Bronchial epithelial cell (primary cell): ENCODE data around the gene IGFLR1. TPM values are rescaled to one million over a fixed set of nuclear protein-coding genes. Genes with fewer than 3 reads are reported as not detected.
A peak's percentile ranks its signal among the peaks of the same experiment; 100 is the strongest.

Source experiments
- DNase-seq: peaks from one replicate; pipeline ENCODE4 v3.0.0-alpha.2; 2010; ENCODE audit warnings: low read depth
- FAIRE-seq: peaks from 2 replicates; lab custom pipeline; 2011; peaks lifted over from hg19 to GRCh38; lab: Jason Lieb, UNC
- H3K27me3 ChIP-seq: 2 replicates; pipeline ENCODE4 v1.5.1; 2011; ENCODE audit warnings: low read length; ENCODE audit not compliant: control insufficient read depth, insufficient read depth
- H3K36me3 ChIP-seq: 2 replicates; pipeline ENCODE4 v1.5.1; 2011; ENCODE audit warnings: low read length; ENCODE audit not compliant: control insufficient read depth, insufficient read depth
- H3K4me3 ChIP-seq: 2 replicates; pipeline ENCODE4 v1.5.1; 2011; ENCODE audit warnings: mild to moderate bottlenecking, low read depth, low read length, control low read depth
- CTCF ChIP-seq: IDR thresholded peaks from 2 replicates; pipeline ENCODE4 v1.5.1; 2011; ENCODE audit warnings: mild to moderate bottlenecking, moderate library complexity, low read length, control low read depth, inconsistent platforms; ENCODE audit not compliant: insufficient read depth, severe bottlenecking
- total RNA-seq: library from RNA; depleted of rRNA; stranded (reverse); fragments of >200 nt; gene quantifications from 2 replicates; pipeline ENCODE4 v1.2.1, GENCODE V29; 2014

IGFLR1 gene
- total RNA-seq, 1 donor from 2014 or later, result 0.26 TPM

DNA sequence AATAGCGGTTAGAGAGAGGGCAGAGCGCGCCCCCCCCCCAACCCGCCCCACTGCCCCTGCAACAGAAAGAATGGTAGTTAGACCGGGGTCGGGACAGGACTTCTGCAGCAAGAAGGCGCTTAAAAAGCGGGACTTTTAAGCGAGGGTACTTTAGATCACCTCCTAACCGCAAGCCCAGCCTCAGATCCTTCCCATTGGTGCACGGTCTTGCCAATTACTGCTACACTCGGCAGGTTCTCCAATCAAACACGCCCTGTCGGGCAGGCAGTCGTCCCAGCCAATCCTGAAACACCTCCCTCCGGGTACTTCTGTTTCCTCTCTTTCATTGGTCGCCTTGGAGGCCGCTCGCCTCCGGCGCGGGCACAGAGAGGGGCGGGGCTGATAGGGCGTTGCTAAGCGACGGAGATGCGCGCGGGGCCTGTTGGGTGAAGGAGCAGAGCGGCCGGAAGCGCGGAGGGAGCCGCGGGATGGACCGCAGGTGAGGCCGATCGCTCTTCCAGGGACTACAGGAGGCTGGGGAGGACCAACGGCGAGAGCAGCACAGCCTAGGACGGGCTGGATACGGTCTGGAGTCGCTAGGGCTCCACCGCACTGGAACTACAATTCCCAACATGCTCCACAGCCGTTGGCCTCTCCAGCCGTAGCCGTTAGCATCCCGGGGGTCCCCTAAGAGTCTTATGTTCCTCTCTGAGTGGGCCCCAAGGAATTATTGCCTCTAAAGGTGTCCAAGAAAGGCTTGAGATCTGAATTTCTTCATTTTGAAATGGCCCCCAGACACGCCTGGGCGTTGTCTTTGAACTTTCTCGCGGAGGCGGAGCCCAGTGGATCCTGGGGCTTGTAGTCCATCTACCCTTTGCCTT lies 15.7 kb upstream of the IGFLR1 start, which contains the start of gene PROSER3:
TSS of gene PROSER3 (plus strand) at position 428 of the 860 bp plus-strand sequence. CDS start at position 468, 40 bp downstream.
- peaks cover 18% of the 10 kb centered on the region for H3K36me3 ChIP-seq
- no peaks in the 10 kb centered on the region for H3K27me3 ChIP-seq
- FAIRE-seq, result peak; percentile 95
- peak; percentile 98 for DNase-seq
- H3K4me3 ChIP-seq, result peak within 1 kb of the TSS; percentile 76
- TF ChIP-seq CTCF, result no peak

GRCh38 chr19:35757231-35757748 lies 15.0 kb upstream of the IGFLR1 start:
- FAIRE-seq, result no peak
- H3K4me3 ChIP-seq, result peak overlapping the region; percentile 37
- no peak for TF ChIP-seq CTCF
- no peaks in the 10 kb centered on the region for H3K27me3 ChIP-seq
- H3K36me3 ChIP-seq, result peaks cover 22% of the 10 kb centered on the region
- no peak for DNase-seq

GRCh38 chr19:35756377-35757230 lies 14.4 kb upstream of the IGFLR1 start, which contains the start of gene HSPB6:
Gene HSPB6 (minus strand): TSS chr19:35757029. CDS start chr19:35757008, 21 bp downstream.
- FAIRE-seq (no peak), DNase-seq (no peak)
- Histone ChIP-seq H3K27me3 (no peaks in the 10 kb centered on the region), H3K36me3 (peaks cover 19% of the 10 kb centered on the region), H3K4me3 (peak within 1 kb of the TSS; percentile 37)
- TF ChIP-seq CTCF, result no peak

DNA sequence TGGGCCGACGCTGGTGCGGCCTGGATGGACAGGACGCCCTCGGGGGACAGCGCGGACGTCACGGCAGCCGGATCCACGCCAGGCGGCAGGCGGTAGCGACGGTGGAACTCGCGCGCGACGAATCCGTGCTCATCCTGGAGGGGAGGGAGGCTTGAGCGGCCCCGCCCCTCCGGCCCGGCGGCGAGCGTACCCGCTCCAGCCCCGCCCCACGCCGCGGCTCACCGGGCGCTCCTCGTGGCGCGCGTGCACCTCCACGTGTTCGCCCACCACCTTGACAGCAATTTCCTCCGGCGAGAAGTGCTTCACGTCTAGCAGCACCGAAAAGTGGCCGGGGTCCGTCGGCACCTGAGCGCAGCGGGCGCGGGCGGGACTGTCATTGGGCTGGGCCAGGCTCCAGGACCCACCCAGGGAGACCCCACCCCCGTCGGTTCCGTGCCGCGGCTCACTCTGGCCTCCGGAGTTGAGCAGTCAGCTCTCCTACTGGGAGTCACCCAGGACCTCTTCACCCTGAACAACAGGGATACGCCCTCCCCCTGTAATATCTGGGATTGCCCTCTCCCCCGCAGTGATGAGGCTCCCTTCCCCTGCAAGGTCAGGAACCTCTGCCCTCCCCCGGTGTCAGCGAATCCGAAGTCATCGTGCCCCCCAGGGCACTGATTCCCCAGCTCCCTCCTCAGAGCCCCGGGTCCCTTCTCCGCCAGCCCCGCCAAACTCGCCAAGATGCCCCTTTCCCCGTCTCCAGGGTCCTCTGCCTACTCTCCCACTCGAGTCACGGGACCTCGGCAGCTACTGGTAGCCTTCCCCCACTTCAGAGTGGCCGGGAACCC lies 13.5 kb upstream of the IGFLR1 start:
- no peak for TF ChIP-seq CTCF
- H3K4me3 ChIP-seq, result no peak overlapping the region
- no peaks in the 10 kb centered on the region for H3K27me3 ChIP-seq
- FAIRE-seq (no peak), DNase-seq (no peak)
- peaks cover 18% of the 10 kb centered on the region for H3K36me3 ChIP-seq

GRCh38 chr19:35755131-35755549 lies 12.9 kb upstream of the IGFLR1 start:
- DNase-seq, result no peak
- H3K4me3 ChIP-seq, result no peak overlapping the region
- no peaks in the 10 kb centered on the region for H3K27me3 ChIP-seq
- FAIRE-seq, result no peak
- no peak for TF ChIP-seq CTCF
- H3K36me3 ChIP-seq, result peaks cover 19% of the 10 kb centered on the region
